Ovary (tissue), 9 donors: ENCODE data around the gene AVP. TPM values are rescaled to one million over a fixed set of nuclear protein-coding genes. Genes with fewer than 3 reads are reported as not detected.
"Not testable (repeated sequence)": the region's sequence is repeated elsewhere in the genome, so short reads cannot be mapped to it uniquely, and the experiment has no call there.

Source experiments
- DNase-seq, 5 donors: peaks; one replicate each; pipeline ENCODE4 v3.0.0-alpha.2; 2019 to 2020
- H3K27ac ChIP-seq, 2 donors: fragments of 200-600 bp; one replicate each; pipeline versions ENCODE4 v1.5.1 to v1.8.0; 2019 to 2022
- H3K27me3 ChIP-seq: fragments of 200-600 bp; one replicate; pipeline ENCODE4 v1.8.0; 2022
- H3K36me3 ChIP-seq: fragments of 200-600 bp; sonication (generic); one replicate; pipeline ENCODE4 v1.5.1; 2019
- H3K4me1 ChIP-seq: one replicate; pipeline ENCODE4 v1.8.1; 2013; ENCODE audit warnings: mild to moderate bottlenecking, moderate library complexity; ENCODE audit not compliant: insufficient read depth
- H3K4me3 ChIP-seq: fragments of 200-600 bp; sonication (generic); one replicate; pipeline ENCODE4 v1.5.1; 2017
- H3K9me3 ChIP-seq, 2 donors: fragments of 200-600 bp in 1 of 2; sonication (generic) in 1 of 2; one replicate each; pipeline versions ENCODE4 v1.5.1 to v1.8.1; 2013 to 2019; ENCODE audit warnings: mild to moderate bottlenecking in 1 of 2, moderate library complexity in 1 of 2
- EP300 ChIP-seq: sonication (generic); formaldehyde crosslinking; IDR thresholded peaks from one replicate; pipeline ENCODE4 v1.6.1; 2017; ENCODE audit warnings: antibody characterized with exemption
- POLR2A ChIP-seq: fragments of 450-650 bp; IDR thresholded peaks from one replicate; pipeline ENCODE4 v1.6.1; 2017; ENCODE audit warnings: antibody characterized with exemption, mild to moderate bottlenecking, moderate library complexity
- WGBS, 3 donors: extraction: QIAGEN DNeasy Blood & Tissue Kit in 1 of 3; methylation state at CpG; one replicate each; pipeline versions ENCODE4 v1.1.5 to v1.1.7; 2013 to 2017; 5-methylcytosine and 5-hydroxymethylcytosine counted together
- intact Hi-C, 4 donors: fragments of 100-400 bp; cut with DNase I; formaldehyde crosslinking; loops; one replicate each; pipeline versions ENCODE4 v1.11.0 to v1.15.1; 2022 to 2023
- polyA plus RNA-seq, 2 donors: library from polyadenylated mRNA; stranded (reverse); fragments of 200-250 nt in 1 of 2; fragments of 350-450 nt in 1 of 2; fragmentation: Illumina TruSeq in 1 of 2; extraction: RNeasy Lipid Tissue Mini Kit (QIAGEN cat#74804) in 1 of 2; gene quantifications; one replicate each; pipeline ENCODE4 v1.2.3, GENCODE V29; 2013 to 2014
- total RNA-seq, 7 donors: library from RNA; depleted of rRNA in 2 of 7; stranded (reverse); fragments of >200 nt in 2 of 7; fragmentation: NEBNext Ultra II Directional in 3 of 7; extraction: Animal tissue kit (Norgen Biotek cat#: 25700) in 3 of 7; gene quantifications; one replicate each; pipeline versions ENCODE4 v1.1.0 to v1.2.4, GENCODE V29; 2016 to 2023
- TF ChIP-seq, protein P1 (sequence below), 3 donors: fragments of 450-650 bp in 2 of 3; fragments of 200-600 bp in 1 of 3; IDR thresholded peaks; one replicate each; pipeline versions ENCODE4 v1.5.1 to v1.8.0; 2016 to 2022; ENCODE audit warnings: antibody characterized with exemption in 3 of 3, mild to moderate bottlenecking in 1 of 3
- donor health status: DM: no; HTN: no; CAD: no; lungs with moderate emphysema.
- donor health status: DM: no; HTN: no; CAD: no.
- donor health status: Bipolar disorder and iron deficiency.
- donor health status: DM: yes; HTN: yes; CAD: no.
- donor health status: DM: no; HTN: no; CAD: no.
- donor health status: DM: yes; HTN: yes; CAD: no.

AVP gene
- total and polyA plus RNA-seq, 9 donors, result not detected

DNA sequence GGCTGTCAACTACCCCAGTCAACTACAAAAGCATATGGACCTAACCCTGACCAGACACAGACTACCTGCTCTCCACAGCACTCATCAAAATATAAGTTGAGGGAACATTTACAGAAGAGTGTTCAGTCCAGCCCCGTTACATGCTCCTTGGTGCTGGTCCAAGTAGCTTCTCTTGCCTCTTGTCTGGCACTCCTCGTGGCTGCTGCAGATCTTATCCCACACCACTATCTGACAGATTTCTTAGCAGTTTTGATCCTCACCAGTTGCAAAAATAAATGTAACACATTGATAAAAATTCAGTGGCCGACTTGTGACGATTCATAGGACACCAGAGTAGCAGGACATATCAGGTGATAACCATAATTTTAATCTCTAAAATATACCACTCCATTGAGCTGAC, 44.6 kb upstream of the AVP start:
- Histone ChIP-seq H3K4me3 (no peak overlapping the region), H3K4me1 (no peaks in the 10 kb centered on the region), H3K9me3 (no peaks in the 10 kb centered on the region), H3K36me3 (no peaks in the 10 kb centered on the region), H3K27ac (no peak overlapping the region), H3K27me3 (no peaks in the 10 kb centered on the region)
- TF ChIP-seq POLR2A (no peak), EP300 (no peak)
- TF ChIP-seq, protein P1, sequence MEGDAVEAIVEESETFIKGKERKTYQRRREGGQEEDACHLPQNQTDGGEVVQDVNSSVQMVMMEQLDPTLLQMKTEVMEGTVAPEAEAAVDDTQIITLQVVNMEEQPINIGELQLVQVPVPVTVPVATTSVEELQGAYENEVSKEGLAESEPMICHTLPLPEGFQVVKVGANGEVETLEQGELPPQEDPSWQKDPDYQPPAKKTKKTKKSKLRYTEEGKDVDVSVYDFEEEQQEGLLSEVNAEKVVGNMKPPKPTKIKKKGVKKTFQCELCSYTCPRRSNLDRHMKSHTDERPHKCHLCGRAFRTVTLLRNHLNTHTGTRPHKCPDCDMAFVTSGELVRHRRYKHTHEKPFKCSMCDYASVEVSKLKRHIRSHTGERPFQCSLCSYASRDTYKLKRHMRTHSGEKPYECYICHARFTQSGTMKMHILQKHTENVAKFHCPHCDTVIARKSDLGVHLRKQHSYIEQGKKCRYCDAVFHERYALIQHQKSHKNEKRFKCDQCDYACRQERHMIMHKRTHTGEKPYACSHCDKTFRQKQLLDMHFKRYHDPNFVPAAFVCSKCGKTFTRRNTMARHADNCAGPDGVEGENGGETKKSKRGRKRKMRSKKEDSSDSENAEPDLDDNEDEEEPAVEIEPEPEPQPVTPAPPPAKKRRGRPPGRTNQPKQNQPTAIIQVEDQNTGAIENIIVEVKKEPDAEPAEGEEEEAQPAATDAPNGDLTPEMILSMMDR (IDR thresholded peaks at IDR 0.05), result no peak
- intact Hi-C loops, result no loop called here
- 80 to 83% (median 80%) methylated on average over 4 of the region's 4 CpGs for WGBS, 3 donors
- no peak for DNase-seq

DNA sequence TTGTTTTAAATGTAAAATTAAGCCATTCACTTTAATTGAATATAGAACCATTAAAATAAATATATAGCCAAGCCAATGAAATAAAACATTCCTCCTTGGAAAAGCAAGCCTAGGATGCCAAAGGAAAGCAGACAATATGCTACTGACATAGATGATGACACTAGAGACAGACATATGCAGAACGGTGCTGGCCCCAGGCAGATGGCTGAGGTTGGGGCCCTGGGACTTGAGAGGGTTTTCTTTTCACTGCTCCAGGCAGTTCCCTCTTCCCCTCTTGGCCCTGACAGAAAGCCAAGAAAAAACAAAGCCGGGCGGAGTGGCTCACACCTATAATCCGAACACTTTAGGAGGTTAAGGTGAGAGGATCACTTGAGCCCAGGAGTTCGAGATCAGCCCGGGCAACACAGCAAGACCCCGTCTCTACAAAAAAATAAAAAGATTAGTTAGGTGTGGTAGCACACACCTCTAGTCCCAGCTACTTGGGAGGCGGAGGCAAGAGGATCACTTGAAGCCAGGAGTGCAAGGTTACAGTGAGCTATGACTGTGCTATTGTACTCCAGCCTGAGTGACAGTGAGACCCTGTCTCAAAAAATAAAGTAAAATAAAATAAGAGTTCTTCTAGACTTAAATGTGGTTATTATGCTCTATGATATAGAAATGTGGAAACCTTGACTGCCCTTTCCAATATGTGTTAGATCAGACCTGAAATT, 43.9 kb upstream of the AVP start:
- H3K36me3 ChIP-seq, result no peaks in the 10 kb centered on the region
- H3K27ac ChIP-seq, result no peak overlapping the region
- WGBS, 3 donors, result 85 to 93% (median 91%) methylated on average over 8 of the region's 8 CpGs
- no peak overlapping the region for H3K4me3 ChIP-seq
- DNase-seq, result no peak
- no peaks in the 10 kb centered on the region for H3K27me3 ChIP-seq
- intact Hi-C loops, result no loop called here
- TF ChIP-seq POLR2A, result no peak
- TF ChIP-seq, protein P1 (IDR thresholded peaks at IDR 0.05), result no peak
- no peak for TF ChIP-seq EP300
- no peaks in the 10 kb centered on the region for H3K9me3 ChIP-seq
- no peaks in the 10 kb centered on the region for H3K4me1 ChIP-seq

DNA sequence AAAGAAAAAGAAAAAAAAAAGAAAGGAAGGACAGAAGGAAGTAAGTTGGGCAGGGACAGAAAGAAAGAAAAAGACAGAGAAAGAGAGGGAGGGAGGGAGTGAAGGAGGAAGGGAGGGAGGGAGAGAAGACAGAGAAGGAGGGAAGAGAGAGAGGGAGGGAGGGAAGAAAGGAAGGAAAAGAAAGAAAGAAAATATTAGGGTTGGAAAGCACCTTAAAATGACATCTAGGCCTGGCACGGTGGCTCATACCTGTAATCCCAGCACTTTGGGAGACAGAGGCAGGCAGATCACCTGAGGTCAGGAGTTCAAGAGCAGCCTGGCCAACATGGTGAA, 42.0 kb upstream of the AVP start:
- intact Hi-C loops, result no loop called here
- DNase-seq, result no peak

DNA sequence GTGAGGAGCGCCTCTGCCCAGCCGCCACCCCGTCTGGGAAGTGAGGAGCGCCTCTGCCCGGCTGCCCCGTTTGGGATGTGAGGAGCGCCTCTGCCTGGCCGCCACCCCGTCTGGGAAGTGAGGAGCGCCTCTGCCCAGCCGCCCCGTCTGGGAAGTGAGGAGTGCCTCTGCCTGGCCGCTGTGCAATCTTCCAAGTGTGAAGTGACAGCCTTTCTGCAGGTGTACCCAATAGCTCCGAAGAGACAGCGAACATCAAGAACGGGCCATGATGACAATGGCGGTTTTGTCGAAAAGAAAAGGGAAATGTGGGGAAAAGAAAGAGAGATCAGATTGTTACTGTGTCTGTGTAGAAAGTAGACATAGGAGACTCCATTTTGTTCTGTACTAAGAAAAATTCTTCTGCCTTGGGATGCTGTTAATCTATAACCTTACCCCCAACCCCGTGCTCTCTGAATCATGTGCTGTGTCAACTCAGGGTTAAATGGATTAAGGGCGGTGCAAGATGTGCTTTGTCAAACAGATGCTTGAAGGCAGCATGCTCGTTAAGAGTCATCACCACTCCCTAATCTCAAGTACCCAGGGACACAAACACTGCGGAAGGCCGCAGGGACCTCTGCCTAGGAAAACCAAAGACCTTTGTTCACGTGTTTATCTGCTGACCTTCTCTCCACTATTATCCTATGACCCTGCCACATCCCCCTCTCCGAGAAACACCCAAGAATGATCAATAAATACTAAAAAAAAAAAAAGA, 41.4 kb upstream of the AVP start:
- H3K9me3 ChIP-seq, H3K4me3 ChIP-seq, H3K27ac ChIP-seq, H3K36me3 ChIP-seq, H3K4me1 ChIP-seq, H3K27me3 ChIP-seq, DNase-seq, intact Hi-C loops: not testable (repeated sequence)
- WGBS, 3 donors, result 85 to 92% (median 91%) methylated on average over 21 to 25 of the region's 25 CpGs

More for the DNA sequence above, 42.0 kb upstream of the AVP start:
- Histone ChIP-seq H3K27me3 (no peaks in the 10 kb centered on the region), H3K36me3 (no peaks in the 10 kb centered on the region), H3K9me3 (no peaks in the 10 kb centered on the region), H3K4me3 (no peak overlapping the region), H3K4me1 (no peaks in the 10 kb centered on the region), H3K27ac (no peak overlapping the region)
- WGBS, 3 donors, result 88 to 95% (median 93%) methylated on average over 1 of the region's 1 CpG
- TF ChIP-seq EP300 (no peak), POLR2A (no peak)
- TF ChIP-seq, protein P1 (IDR thresholded peaks at IDR 0.05), result no peak

DNA sequence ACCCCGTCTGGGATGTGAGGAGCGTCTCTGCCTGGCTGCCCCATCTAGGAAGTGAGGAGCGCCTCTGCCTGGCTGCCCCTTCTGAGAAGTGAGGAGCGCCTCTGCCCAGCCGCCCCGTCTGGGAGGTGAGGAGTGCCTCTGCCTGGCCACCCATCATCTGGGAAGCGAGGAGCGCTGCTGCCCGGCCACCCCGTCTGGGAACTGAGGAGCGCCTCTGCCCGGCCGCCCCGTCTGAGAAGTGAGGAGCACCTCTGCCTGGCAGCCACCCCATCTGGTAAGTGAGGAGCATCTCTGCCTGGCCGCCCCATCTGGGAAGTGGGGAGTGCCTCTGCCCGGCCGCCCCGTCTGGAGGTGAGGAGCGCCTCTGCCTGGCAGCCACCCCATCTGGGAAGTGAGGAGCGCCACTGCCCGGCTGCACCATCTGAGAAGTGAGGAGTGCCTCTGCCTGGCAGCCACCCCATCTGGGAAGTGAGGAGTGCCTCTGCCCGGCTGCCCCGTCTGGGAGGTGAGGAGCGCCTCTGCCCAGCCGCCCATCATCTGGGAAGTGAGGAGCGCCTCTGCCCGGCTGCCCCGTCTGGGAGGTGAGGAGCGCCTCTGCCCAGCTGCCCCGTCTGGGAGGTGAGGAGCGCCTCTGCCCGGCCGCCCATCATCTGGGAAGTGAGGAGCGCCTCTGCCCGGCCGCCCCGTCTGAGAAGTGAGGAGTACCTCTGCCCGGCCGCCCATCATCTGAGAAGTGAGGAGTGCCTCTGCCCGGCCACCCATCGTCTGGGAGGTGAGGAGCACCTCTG, 40.4 kb upstream of the AVP start:
- DNase-seq, H3K4me3 ChIP-seq, H3K4me1 ChIP-seq, H3K36me3 ChIP-seq, H3K27ac ChIP-seq, H3K9me3 ChIP-seq, H3K27me3 ChIP-seq: not testable (repeated sequence)
- 95 to 98% (median 97%) methylated on average over 36 to 41 of the region's 41 CpGs for WGBS, 3 donors
- intact Hi-C loops, result loop anchor here in 1 of 4 donors (5.0 kb wide), 1 partner anchor 998 kb away; no protein-coding TSS in a partner anchor

DNA sequence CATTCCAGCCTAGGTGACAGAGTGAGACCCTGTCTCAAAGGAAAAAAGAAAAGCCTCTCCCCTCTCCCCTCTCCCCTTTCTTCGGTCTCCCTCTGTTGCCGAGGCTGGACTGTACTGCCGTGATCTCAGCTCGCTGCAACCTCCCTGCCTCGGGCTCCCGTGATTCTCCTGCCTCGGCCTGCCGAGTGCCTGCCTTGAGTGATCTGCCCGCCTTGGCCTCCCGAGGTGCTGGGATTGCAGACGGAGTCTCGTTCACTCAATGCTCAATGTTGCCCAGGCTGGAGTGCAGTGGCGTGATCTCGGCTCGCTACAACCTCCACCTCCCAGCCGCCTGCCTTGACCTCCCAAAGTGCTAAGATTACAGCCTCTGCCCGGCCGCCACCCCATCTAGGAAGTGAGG, 39.6 kb upstream of the AVP start:
- WGBS, 3 donors, result 97 to 99% (median 97%) methylated on average over 16 to 18 of the region's 18 CpGs
- H3K4me3 ChIP-seq, H3K27me3 ChIP-seq, H3K9me3 ChIP-seq, H3K27ac ChIP-seq, H3K36me3 ChIP-seq, DNase-seq, H3K4me1 ChIP-seq: not testable (repeated sequence)
- intact Hi-C loops, result loop anchor here in 1 of 4 donors (5.0 kb wide), 1 partner anchor 997 kb away; no protein-coding TSS in a partner anchor
